HG03571 (cell line): ENCODE results near the gene DPF3.
"Not testable (repeated sequence)": the region's sequence is repeated elsewhere in the genome, so short reads cannot be mapped to it uniquely, and the experiment has no call there.

Experiments used
- ATAC-seq: cut with Tn5 transposase; IDR thresholded peaks from one replicate; pipeline ENCODE4 v1.9.1; 2021; ENCODE audit not compliant: unreplicated experiment

DPF3 gene

DNA sequence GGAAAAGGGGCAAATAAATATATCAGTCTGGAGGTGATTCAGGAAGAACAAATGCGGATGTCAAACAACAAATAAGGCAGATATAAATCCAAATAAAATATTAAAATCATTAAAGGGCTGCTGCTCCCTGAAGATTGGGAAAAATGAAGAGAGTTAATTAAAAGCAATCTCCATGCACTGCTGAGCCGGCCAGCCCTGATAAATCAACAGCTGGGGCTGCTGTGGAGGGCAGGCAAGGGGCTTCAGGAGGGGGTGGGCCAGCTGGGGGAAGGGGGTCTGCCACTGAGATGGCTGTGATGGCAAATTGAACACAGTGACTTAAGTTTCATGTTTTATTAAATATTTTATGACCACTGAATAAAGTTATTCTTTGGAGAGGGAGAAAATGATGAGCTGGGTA, 12.4 kb downstream of the DPF3 start:
- ATAC-seq = no peak

GRCh38 chr14:72880820-72881219, 13.1 kb downstream of the DPF3 start:
- ATAC-seq = no peak

GRCh38 chr14:72880164-72880563, 13.7 kb downstream of the DPF3 start:
- no peak for ATAC-seq

GRCh38 chr14:72879431-72879830, 14.5 kb downstream of the DPF3 start:
- ATAC-seq = no peak

DNA sequence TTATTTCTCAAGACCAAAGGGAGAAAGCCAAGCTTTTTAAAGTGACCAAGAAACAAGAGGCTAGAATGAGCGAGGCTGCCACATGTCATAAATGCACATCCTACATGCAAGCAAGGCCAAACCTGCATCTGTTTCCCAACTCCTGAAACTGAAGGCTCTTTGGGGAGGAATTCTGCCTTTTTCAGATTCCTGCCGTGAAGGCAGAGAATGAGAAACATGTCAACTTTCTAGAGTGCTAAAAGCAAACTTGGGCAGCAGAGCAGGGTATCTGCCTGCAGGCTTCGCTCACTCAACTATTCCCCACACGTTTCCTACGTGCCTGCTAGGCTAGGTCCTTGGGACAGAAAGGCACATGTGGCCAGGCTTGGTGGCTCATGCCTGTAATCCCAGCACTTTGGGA, 15.2 kb downstream of the DPF3 start:
- no peak for ATAC-seq

- no peak for ATAC-seq
Observed at GRCh38 chr14:72876710-72877063, 17.2 kb downstream of the DPF3 start.

GRCh38 chr14:72876005-72876709, 17.7 kb downstream of the DPF3 start:
- no peak for ATAC-seq

DNA sequence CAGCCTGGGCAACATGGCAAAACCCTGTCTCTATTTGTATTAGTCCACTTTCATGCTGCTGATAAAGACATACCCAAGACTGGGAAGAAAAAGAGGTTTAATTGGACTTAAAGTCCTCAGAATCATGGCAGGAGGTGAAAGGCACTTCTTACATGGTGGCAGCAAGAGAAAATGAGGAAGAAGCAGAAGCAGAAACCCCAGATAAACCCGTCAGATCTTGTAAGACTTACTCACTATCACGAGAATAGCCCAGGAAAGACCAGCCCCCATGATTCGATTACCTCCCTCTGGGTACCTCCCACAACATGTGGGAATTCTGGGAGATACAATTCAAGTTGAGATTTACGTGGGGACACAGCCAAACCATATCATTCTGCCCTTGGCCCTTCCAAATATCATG, 23.0 kb downstream of the DPF3 start:
- ATAC-seq = not testable (repeated sequence)

DNA sequence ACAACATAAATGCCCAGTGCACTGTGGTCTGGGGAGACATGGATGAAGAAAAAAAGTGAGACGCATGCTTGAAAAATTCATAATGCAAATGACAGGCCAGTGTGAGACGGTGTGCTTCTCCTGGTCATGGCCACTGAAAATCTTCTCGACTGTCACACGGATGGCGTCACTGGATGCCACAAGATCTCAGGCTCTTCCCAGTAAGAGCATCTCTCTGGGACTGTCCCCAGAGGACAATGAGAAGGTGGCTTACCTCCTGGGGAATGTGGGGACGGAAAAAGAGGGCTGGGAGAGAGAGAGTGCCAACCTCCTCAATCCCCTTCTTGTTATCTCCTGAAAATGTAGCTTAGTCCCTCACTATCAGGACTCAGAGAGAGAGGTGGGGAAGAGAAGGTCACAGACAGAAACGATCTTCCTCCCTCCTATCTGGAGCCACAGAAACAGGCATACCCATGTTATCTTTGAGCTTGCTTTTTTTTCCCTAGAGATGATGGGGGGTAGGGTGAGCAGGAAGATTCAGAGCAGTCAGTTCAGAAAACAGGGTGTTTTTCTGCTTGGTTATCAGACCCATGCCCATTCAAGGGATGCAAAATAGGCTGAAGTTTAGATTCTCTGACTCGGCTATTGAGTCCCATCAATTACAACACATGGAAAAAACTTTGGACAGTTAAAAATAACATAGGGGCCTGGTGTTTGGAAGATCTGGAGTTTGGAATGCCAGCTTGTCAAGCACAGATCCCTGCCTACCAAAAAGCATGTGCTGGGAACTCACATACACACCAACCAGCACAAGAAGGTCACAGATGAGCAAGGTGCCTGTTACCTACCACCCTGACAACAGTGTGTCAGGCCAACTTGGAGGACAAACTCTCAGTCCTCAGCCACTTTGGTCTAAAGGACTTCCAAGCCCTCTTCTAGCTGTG, 24.2 kb downstream of the DPF3 start:
- ATAC-seq = no peak

DNA sequence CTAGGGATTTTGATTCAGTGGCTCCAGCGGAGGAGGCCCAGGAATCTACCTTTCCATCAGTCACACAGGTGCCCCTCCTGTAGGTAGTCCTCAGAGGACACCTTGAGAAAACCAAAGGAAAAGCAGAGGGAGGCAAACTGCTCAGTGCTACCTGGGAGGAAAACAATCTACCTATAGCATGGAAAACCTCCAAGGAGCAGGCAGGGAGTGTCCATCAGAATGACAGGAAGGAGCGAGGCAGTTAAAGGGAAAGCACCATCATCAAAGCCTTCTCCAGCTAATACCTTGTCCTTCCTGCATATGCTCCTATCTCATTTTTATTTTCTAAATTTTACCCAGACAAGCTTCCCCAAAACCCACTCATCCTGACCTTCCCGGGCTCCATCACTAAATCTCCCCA, 25.4 kb downstream of the DPF3 start:
- ATAC-seq = no peak

DNA sequence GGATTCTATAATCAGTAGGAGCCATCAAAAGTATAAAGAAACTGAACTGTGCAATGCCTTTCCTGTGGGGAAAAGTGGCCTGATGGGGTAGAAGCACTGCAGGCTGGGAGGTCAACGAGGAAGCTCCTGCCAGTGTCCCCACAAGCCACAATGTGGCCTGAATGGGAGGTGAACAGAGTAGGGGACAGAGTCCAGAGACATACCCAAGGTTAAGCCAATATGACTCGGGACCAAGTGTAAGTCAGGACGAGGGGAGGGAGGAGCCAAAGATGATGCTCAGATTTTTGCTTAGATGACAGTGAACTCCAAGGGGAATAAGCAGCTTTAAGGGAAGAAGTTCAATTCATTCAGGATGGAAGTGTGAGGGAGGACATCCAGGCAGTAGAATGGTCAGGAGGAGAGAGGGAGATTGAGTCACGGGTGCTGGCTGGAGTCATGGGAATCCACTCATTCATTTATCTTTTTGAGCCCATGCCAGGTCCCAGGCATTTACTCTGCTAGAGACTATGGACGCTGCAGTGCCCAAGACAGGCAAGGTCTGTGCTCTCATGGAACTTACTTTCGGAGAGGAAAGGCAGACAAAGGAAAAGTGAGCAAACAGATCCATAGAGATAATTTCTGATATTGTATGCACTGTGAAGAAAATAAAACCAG, 29.1 kb downstream of the DPF3 start:
- ATAC-seq = no peak

DNA sequence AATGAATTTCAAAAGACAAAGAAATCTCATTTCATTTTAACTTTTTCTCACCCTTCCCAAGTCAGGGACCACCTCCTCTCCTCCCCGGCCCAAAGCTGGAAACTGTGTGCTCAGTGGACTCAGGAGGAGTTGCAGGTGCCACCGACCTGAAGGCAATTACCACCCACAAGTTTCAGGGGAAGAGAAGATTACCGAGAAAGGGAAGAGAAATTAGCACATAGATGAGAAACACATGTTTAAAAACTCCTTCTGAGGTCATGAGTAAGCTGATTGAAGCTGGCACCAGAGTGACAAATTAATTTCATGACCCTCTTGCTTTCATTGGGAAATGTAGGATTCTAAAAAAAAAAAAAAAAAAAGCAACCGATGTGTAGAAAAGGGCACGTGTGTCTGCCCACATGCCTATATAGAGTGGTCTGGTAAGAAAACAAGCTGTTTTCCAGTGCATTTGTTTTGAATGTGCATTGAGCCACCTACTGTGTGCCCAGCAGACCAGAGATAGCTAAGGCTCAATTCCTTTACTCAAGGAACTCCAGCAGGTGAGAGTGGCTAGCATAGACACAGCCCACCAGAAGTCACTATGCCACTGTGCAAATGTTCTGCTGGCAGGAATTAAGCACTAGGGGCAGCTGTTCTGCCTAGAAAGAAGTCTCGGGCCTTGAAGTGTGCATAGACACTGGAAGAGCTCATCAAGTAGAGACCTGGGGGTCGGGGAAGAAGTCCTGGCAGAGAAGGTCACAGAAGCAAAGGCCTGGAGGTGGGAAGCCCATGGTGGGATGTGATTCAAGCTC, 30.5 kb downstream of the DPF3 start:
- no peak for ATAC-seq

DNA sequence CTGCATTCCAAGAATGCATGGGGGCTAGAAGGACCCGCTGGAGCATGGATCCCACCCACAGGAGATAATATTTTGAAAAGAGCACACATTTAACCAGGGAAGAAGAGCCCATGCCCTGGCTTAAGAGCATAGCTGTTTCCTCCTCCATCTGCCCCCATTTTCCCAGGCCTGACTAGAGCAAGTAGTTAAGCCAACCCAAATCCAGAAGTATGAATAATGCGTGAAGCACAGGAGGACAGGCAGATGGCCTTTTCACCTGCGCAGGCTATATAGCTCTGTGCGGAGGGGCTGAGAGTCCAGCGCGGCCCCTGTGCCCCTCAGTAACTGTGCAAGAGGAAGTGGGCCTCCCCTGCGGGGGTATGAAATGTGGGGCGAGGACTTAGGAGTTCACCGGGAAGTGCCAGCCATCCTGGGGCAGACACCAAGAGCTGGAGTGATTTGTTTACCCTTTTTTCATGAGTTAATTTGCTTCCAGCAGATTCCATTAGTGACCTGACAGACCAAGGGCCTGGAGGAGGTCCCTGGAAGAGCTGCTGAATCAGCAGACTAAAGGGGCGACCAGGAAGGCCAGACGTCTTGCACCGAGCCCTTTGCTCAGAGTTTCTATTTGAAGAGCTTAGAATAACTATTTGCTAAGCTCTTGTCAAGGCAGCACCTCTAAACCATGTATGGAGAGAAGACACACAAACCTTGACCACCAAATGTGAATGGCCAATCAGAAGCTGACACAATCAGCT, 37.2 kb downstream of the DPF3 start:
- ATAC-seq = no peak

DNA sequence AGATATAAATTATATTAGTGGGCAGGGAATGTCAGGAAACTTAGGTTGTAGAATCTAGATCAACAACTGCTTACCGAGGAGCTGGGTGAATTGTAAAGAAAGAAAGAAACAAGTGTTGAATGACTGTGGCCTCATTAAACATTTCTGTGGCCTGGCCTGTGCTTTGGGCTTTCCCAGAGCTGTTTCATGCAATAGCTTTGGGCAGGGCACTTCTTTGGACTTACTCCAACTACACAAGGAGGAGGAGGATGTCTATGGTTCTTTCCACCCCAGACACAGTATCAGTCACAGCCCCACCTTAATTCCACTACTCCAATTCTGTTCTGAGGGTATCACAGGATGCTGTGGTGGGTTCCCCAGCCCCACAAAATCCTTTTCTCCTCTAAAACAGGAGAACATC, 38.0 kb downstream of the DPF3 start:
- no peak for ATAC-seq

DNA sequence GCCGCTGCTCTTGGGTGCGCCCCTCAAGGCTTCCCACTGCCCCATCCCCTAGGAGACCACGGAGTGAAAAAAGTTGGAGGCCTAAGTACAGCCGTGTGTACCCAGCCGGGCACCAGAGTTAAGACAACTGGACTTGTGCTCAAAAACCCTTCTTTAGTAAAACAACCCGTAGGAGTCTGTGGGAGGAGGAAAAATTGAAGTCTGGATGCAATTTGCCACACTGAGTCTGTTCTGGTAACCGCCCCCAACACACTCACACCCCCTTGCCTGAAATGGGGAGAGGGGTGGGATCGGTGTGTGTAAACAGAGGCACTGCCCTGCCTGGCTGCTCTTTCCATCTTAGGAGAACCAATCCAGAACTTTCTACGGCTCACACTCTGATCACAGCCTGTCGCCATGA, 41.7 kb downstream of the DPF3 start:
- no peak for ATAC-seq

GRCh38 chr14:72851635-72852034, 42.3 kb downstream of the DPF3 start:
- no peak for ATAC-seq

DNA sequence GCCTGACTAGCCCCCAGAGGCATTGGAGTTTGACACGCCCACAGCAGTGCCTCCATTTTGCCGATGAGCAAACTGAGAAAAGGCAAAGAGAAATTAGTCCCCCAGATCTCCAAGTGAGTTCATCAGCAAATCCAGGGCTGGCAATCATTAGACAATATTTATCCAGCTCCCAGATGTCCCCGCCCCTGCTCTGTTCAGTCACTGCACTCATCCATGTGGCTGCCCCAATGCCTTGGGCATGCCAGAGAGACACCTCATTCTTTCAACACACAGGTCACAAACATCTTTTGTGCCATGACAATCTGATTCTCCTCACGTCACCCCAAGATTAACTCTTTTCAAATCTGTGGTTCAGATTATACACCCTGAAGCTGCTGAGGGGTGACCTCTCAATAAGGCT, 43.5 kb downstream of the DPF3 start:
- no peak for ATAC-seq

GRCh38 chr14:72849222-72849621, 44.7 kb downstream of the DPF3 start:
- no peak for ATAC-seq

GRCh38 chr14:72847721-72848120, 46.2 kb downstream of the DPF3 start:
- no peak for ATAC-seq

GRCh38 chr14:72845683-72846082, 48.2 kb downstream of the DPF3 start:
- no peak for ATAC-seq
